IMR-90 (cell line): ENCODE data around the gene FER1L5. TPM values are rescaled to one million over a fixed set of nuclear protein-coding genes. Genes with fewer than 3 reads are reported as not detected.

Experiments
- ATAC-seq: fragments of 200-7000 bp; cut with Tn5 transposase; 2 replicates; pipeline ENCODE4 v1.9.1; 2020; ENCODE audit warnings: low read depth, mild to moderate bottlenecking, moderate library complexity
- BruUV-seq: library from RNA; stranded (reverse); fragments of 400-500 nt; replicated peaks from 2 replicates; lab custom pipeline; 2021; lab: Mats Ljungman, UMichigan
- CTCF ChIA-PET: fragments of 300-600 bp; formaldehyde crosslinking; extraction: SDS; loops from one replicate; lab custom pipeline; 2021; ENCODE audit warnings: antibody characterized with exemption; lab: Yijun Ruan, JAX
- POLR2A ChIA-PET: fragments of 300-600 bp; sonication (Branson Sonifier 250); formaldehyde crosslinking; loops from one replicate; lab custom pipeline; 2022; ENCODE audit warnings: antibody characterized with exemption; ENCODE audit not compliant: unreplicated experiment; lab: Charles Lee
- DNase-seq: peaks from one replicate; pipeline ENCODE4 v3.0.0; 2013
- H2AFZ ChIP-seq: replicated peaks from 2 replicates; pipeline ENCODE3; 2013; ENCODE audit warnings: low read length, mild to moderate bottlenecking; ENCODE audit not compliant: poor library complexity
- H2AK5ac ChIP-seq: 2 replicates; pipeline ENCODE4 v1.6.1; 2013; ENCODE audit warnings: low read depth, low read length, inconsistent platforms
- H2AK9ac ChIP-seq: replicated peaks from 2 replicates; pipeline ENCODE3; 2013; ENCODE audit warnings: mild to moderate bottlenecking, low read depth, low read length, moderate library complexity; ENCODE audit not compliant: poor library complexity
- H2BK120ac ChIP-seq: 2 replicates; pipeline ENCODE4 v1.6.1; 2013; ENCODE audit warnings: low read depth, low read length, inconsistent platforms
- H2BK15ac ChIP-seq: 3 replicates; pipeline ENCODE4 v1.6.1; 2013; ENCODE audit warnings: low read depth, low read length, inconsistent platforms
- H2BK20ac ChIP-seq: 2 replicates; pipeline ENCODE4 v1.6.1; 2013; ENCODE audit warnings: low read depth, mild to moderate bottlenecking, inconsistent platforms, low read length, moderate library complexity
- H2BK5ac ChIP-seq: 2 replicates; pipeline ENCODE4 v1.6.1; 2013; ENCODE audit warnings: mild to moderate bottlenecking, low read depth, low read length, inconsistent platforms; ENCODE audit not compliant: poor library complexity, severe bottlenecking
- H3K14ac ChIP-seq: replicated peaks from 2 replicates; pipeline ENCODE4 v1.6.1; 2013; ENCODE audit warnings: low read depth, low read length, inconsistent platforms
- H3K18ac ChIP-seq: 2 replicates; pipeline ENCODE4 v1.6.1; 2013; ENCODE audit warnings: low read depth, low read length, control low read depth
- H3K23ac ChIP-seq: 2 replicates; pipeline ENCODE4 v1.6.1; 2013; ENCODE audit warnings: low read depth, low read length, inconsistent platforms
- H3K27ac ChIP-seq: 2 replicates; pipeline ENCODE4 v1.5.1; 2013; ENCODE audit warnings: mild to moderate bottlenecking, control low read depth, low read length; ENCODE audit not compliant: insufficient read depth
- H3K27me3 ChIP-seq: 2 replicates; pipeline ENCODE4 v1.6.1; 2013; ENCODE audit warnings: low read length; ENCODE audit not compliant: control insufficient read depth, insufficient read depth
- H3K36me3 ChIP-seq: 2 replicates; pipeline ENCODE4 v1.6.1; 2013; ENCODE audit warnings: low read length, mixed read lengths; ENCODE audit not compliant: control insufficient read depth, insufficient read depth
- H3K4ac ChIP-seq: 2 replicates; pipeline ENCODE4 v1.6.1; 2013; ENCODE audit warnings: low read depth, low read length, inconsistent platforms
- H3K4me1 ChIP-seq: 2 replicates; pipeline ENCODE4 v1.6.1; 2013; ENCODE audit warnings: low read length, mixed read lengths; ENCODE audit not compliant: control insufficient read depth, insufficient read depth
- H3K4me2 ChIP-seq: 2 replicates; pipeline ENCODE4 v1.6.1; 2013; ENCODE audit warnings: low read depth, mild to moderate bottlenecking, control low read depth, low read length, moderate library complexity
- H3K4me3 ChIP-seq: 2 replicates; pipeline ENCODE4 v1.5.1; 2013; ENCODE audit warnings: low read depth, mild to moderate bottlenecking, control low read depth, low read length, moderate library complexity; ENCODE audit not compliant: insufficient read depth
- H3K56ac ChIP-seq: 2 replicates; pipeline ENCODE4 v1.6.1; 2013; ENCODE audit warnings: low read length, inconsistent platforms; ENCODE audit not compliant: insufficient read depth; ENCODE audit errors: extremely low read depth
- H3K79me1 ChIP-seq, 2 experiments: 2 replicates each; pipeline ENCODE4 v1.6.1; 2013; ENCODE audit warnings: low read length in 2 of 2, inconsistent platforms in 1 of 2, low read depth in 1 of 2
- H3K9ac ChIP-seq: 2 replicates; pipeline ENCODE4 v1.6.1; 2013; ENCODE audit warnings: low read depth, low read length, control low read depth
- H3K9me1 ChIP-seq: 2 replicates; pipeline ENCODE4 v1.6.1; 2013; ENCODE audit warnings: low read length, inconsistent platforms; ENCODE audit not compliant: insufficient read depth
- H3K9me3 ChIP-seq: 2 replicates; pipeline ENCODE4 v1.6.1; 2013; ENCODE audit warnings: low read length; ENCODE audit not compliant: control insufficient read depth, insufficient read depth
- H4K20me1 ChIP-seq: 2 replicates; pipeline ENCODE4 v1.6.1; 2013; ENCODE audit warnings: low read length, inconsistent platforms; ENCODE audit not compliant: insufficient read depth
- H4K5ac ChIP-seq: 2 replicates; pipeline ENCODE4 v1.6.1; 2013; ENCODE audit warnings: mild to moderate bottlenecking, low read depth, low read length, control low read depth
- H4K8ac ChIP-seq, 2 experiments: 2 replicates each; pipeline ENCODE4 v1.6.1; 2013; ENCODE audit warnings: low read depth in 2 of 2, low read length in 2 of 2, control low read depth in 1 of 2, inconsistent platforms in 1 of 2
- H4K91ac ChIP-seq: 2 replicates; pipeline ENCODE4 v1.6.1; 2013; ENCODE audit warnings: low read depth, low read length, inconsistent platforms; ENCODE audit not compliant: insufficient read depth
- BHLHE40 ChIP-seq: fragments of 150-350 bp; IDR thresholded peaks from 2 replicates; pipeline ENCODE4 v1.6.1; 2016; ENCODE audit warnings: mild to moderate bottlenecking, low read depth, low read length
- CEBPB ChIP-seq: IDR thresholded peaks from 2 replicates; pipeline ENCODE4 v1.6.1; 2012; ENCODE audit warnings: low read depth, low read length, improper control_type of control experiment
- CHD1 ChIP-seq: IDR thresholded peaks from 2 replicates; pipeline ENCODE4 v1.6.1; 2012; ENCODE audit warnings: low read depth, low read length, improper control_type of control experiment
- CTCF ChIP-seq: conservative IDR thresholded peaks from 2 replicates; pipeline ENCODE4 v1.5.1; 2012; ENCODE audit warnings: mild to moderate bottlenecking, low read depth, low read length, improper control_type of control experiment
- ELK1 ChIP-seq: fragments of 150-350 bp; IDR thresholded peaks from 2 replicates; pipeline ENCODE4 v1.6.1; 2016; ENCODE audit warnings: low read depth, mild to moderate bottlenecking, low read length, moderate library complexity, borderline replicate concordance
- FOS ChIP-seq: fragments of 150-350 bp; IDR thresholded peaks from 2 replicates; pipeline ENCODE4 v1.6.1; 2016; ENCODE audit warnings: low read depth, low read length
- MAFK ChIP-seq: IDR thresholded peaks from 2 replicates; pipeline ENCODE4 v1.6.1; 2012; ENCODE audit warnings: low read depth, low read length, improper control_type of control experiment
- MAZ ChIP-seq: IDR thresholded peaks from 2 replicates; pipeline ENCODE4 v1.6.1; 2012; ENCODE audit warnings: low read depth, mild to moderate bottlenecking, low read length, improper control_type of control experiment, moderate library complexity, borderline replicate concordance
- MXI1 ChIP-seq: IDR thresholded peaks from 2 replicates; pipeline ENCODE4 v1.6.1; 2012; ENCODE audit warnings: low read depth, mild to moderate bottlenecking, low read length, moderate library complexity, borderline replicate concordance
- NFE2L2 ChIP-seq: fragments of 150-350 bp; IDR thresholded peaks from 2 replicates; pipeline ENCODE4 v1.6.1; 2016; ENCODE audit warnings: low read depth, mild to moderate bottlenecking, low read length
- POLR2A ChIP-seq: IDR thresholded peaks from 2 replicates; pipeline ENCODE4 v1.6.1; 2012; ENCODE audit warnings: mild to moderate bottlenecking, low read depth, low read length
- RAD21 ChIP-seq: IDR thresholded peaks from 2 replicates; pipeline ENCODE4 v1.6.1; 2012; ENCODE audit warnings: low read length, improper control_type of control experiment
- RCOR1 ChIP-seq: IDR thresholded peaks from 2 replicates; pipeline ENCODE4 v1.6.1; 2012; ENCODE audit warnings: mild to moderate bottlenecking, low read length, improper control_type of control experiment; ENCODE audit not compliant: insufficient replicate concordance
- RFX5 ChIP-seq: IDR thresholded peaks from 2 replicates; pipeline ENCODE4 v1.8.0; 2012; ENCODE audit warnings: low read depth, mild to moderate bottlenecking, low read length, moderate library complexity
- SMC3 ChIP-seq: fragments of 150-350 bp; IDR thresholded peaks from 2 replicates; pipeline ENCODE4 v1.6.1; 2016; ENCODE audit warnings: low read depth, mild to moderate bottlenecking, antibody characterized with exemption, low read length, moderate library complexity
- USF2 ChIP-seq: fragments of 150-350 bp; IDR thresholded peaks from 2 replicates; pipeline ENCODE4 v1.6.1; 2017; ENCODE audit warnings: mild to moderate bottlenecking, antibody characterized with exemption, low read length, low read depth
- WGBS, 2 experiments: methylation state at CpG; one replicate each; pipeline versions ENCODE4 v1.1.5 to v1.1.7; 2013; ENCODE audit warnings: missing lambda C conversion rate in 2 of 2; ENCODE audit not compliant: insufficient read length in 1 of 2; ENCODE audit errors: extremely low coverage in 2 of 2; 5-methylcytosine and 5-hydroxymethylcytosine counted together
- dilution Hi-C: fragments of 300-500 bp; cut with HindIII; formaldehyde crosslinking; loops from one replicate; pipeline ENCODE4 v1.14.3; 2018; ENCODE audit warnings: low sequenced_read_pairs; ENCODE audit not compliant: unreplicated experiment
- in situ Hi-C: fragments of 300-500 bp; cut with MboI; formaldehyde crosslinking; loops from 3 replicates; pipeline ENCODE4 v1.14.3; 2019; ENCODE audit warnings: low sequenced_read_pairs, inconsistent platforms, mixed read lengths
- intact Hi-C: fragments of 100-400 bp; cut with micrococcal nuclease; formaldehyde crosslinking; loops from 2 replicates; pipeline ENCODE4 v1.10.0; 2022
- polyA plus RNA-seq, 3 experiments: library from polyadenylated mRNA; depleted of rRNA; stranded (reverse); fragments of >200 nt; gene quantifications; 2 replicates each; pipeline ENCODE4 v1.2.3, GENCODE V29; 2012; ENCODE audit warnings: low replicate concordance in 1 of 3
- total RNA-seq: library from RNA; depleted of rRNA; stranded (reverse); fragments of >200 nt; gene quantifications from 2 replicates; pipeline ENCODE4 v1.2.3, GENCODE V29; 2012

Gene FER1L5
- total and polyA plus RNA-seq, 2 of the 4 experiments (the other 2 are of a cell fraction), result 0.15 to 0.36 TPM

GRCh38 chr2:96683307-96683706 lies 40.7 kb downstream of the FER1L5 start:
- in situ Hi-C loops, result no loop called here
- Histone ChIP-seq H3K4me3 (no peak overlapping the region), H4K5ac (no peak overlapping the region), H3K79me1 (no peaks in the 10 kb centered on the region), H2AK5ac (no peak overlapping the region), H2AK9ac (no peak overlapping the region), H3K27ac (no peak overlapping the region), H3K9me3 (no peaks in the 10 kb centered on the region), H2BK20ac (no peak overlapping the region), H3K9ac (no peak overlapping the region), H2BK120ac (no peak overlapping the region), H3K9me1 (no peaks in the 10 kb centered on the region), H3K36me3 (no peaks in the 10 kb centered on the region), H2AFZ (no peak overlapping the region), H3K14ac (no peak overlapping the region), H3K4ac (no peak overlapping the region), H4K91ac (no peak overlapping the region), H3K4me1 (peaks cover 12% of the 10 kb centered on the region; the same call in 1 of the 2 replicates), H3K18ac (no peak overlapping the region), H3K23ac (no peak overlapping the region), H3K27me3 (peaks cover 21% of the 10 kb centered on the region), H4K20me1 (no peaks in the 10 kb centered on the region), H2BK15ac (no peak overlapping the region), H3K56ac (no peak overlapping the region), H4K8ac (no peak overlapping the region), H3K4me2 (no peak overlapping the region), H2BK5ac (no peak overlapping the region)
- TF ChIP-seq USF2 (no peak), FOS (no peak), CTCF (no peak), MAZ (no peak), ELK1 (no peak), BHLHE40 (no peak), MAFK (no peak), RCOR1 (no peak), NFE2L2 (no peak), CHD1 (no peak), CEBPB (no peak), SMC3 (no peak), RFX5 (no peak), POLR2A (no peak), MXI1 (no peak), RAD21 (no peak)
- ChIA-PET POLR2A (no interaction called here), CTCF (no interaction called here)
- dilution Hi-C loops, result no loop called here
- WGBS, 2 experiments, result 88% methylated on average over 2 of the region's 5 CpGs; no CpG with 5 or more reads in 1 of the 2 experiments
- intact Hi-C loops, result no loop called here
- BruUV-seq, result no TSS peak
- ATAC-seq (no peak), DNase-seq (no peak)
